GM19455 (cell line): ENCODE data around the gene KIAA1191.
A peak's percentile ranks its signal among the peaks of the same experiment; 100 is the strongest.

Experiments used
- ATAC-seq: cut with Tn5 transposase; IDR thresholded peaks from one replicate; pipeline ENCODE4 v1.9.1; 2021; ENCODE audit not compliant: unreplicated experiment

KIAA1191 gene

GRCh38 chr5:176389135-176390123 lies 27.9 kb upstream of the KIAA1191 start:
- peak; percentile 30 for ATAC-seq

- ATAC-seq: peak; percentile 89
Observed at GRCh38 chr5:176388444-176389134, 27.0 kb upstream of the KIAA1191 start, which contains the start of the genes HIGD2A and NOP16. HIGD2A (plus strand) TSS chr5:176388751; CDS start chr5:176388820, 69 bp downstream. NOP16 (minus strand) TSS chr5:176388598; CDS start chr5:176388539, 59 bp downstream.

- ATAC-seq: peak; percentile 1
Observed at GRCh38 chr5:176388003-176388443, 26.5 kb upstream of the KIAA1191 start.

GRCh38 chr5:176387384-176387925 lies 25.9 kb upstream of the KIAA1191 start:
- ATAC-seq: no peak

GRCh38 chr5:176386491-176386890 lies 24.9 kb upstream of the KIAA1191 start:
- no peak for ATAC-seq

GRCh38 chr5:176384991-176385390 lies 23.4 kb upstream of the KIAA1191 start:
- ATAC-seq: no peak

GRCh38 chr5:176384366-176384930 lies 22.9 kb upstream of the KIAA1191 start:
- no peak for ATAC-seq

- no peak for ATAC-seq
Observed at GRCh38 chr5:176383961-176384360, 22.4 kb upstream of the KIAA1191 start.

- ATAC-seq: no peak
Observed at GRCh38 chr5:176383248-176383905, 21.8 kb upstream of the KIAA1191 start.

GRCh38 chr5:176382721-176383120 lies 21.2 kb upstream of the KIAA1191 start:
- ATAC-seq: no peak

- no peak for ATAC-seq
Observed at GRCh38 chr5:176381979-176382378, 20.4 kb upstream of the KIAA1191 start.

GRCh38 chr5:176381423-176381822 lies 19.9 kb upstream of the KIAA1191 start:
- no peak for ATAC-seq

- no peak for ATAC-seq
Observed at GRCh38 chr5:176379881-176380280, 18.3 kb upstream of the KIAA1191 start.

- ATAC-seq: no peak
Observed at GRCh38 chr5:176373100-176373818, 11.7 kb upstream of the KIAA1191 start.

- ATAC-seq: no peak
Observed at GRCh38 chr5:176371621-176372539, 10.3 kb upstream of the KIAA1191 start.

GRCh38 chr5:176369934-176370711 lies 8.6 kb upstream of the KIAA1191 start:
- ATAC-seq: no peak

- no peak for ATAC-seq
Observed at GRCh38 chr5:176368726-176369125, 7.2 kb upstream of the KIAA1191 start.
